Stimulated activated CD4-positive, alpha-beta T cell treated with anti-CD3 and anti-CD28 coated beads, TNF-alpha, amount 100 ng/mL, for 1 hour (primary cell): Measurements from ENCODE around the gene DACT3.

Experiments
- DNase-seq, 3 donors: peaks; one replicate each; pipeline ENCODE4 v3.0.0-alpha.2; 2020; ENCODE audit warnings: low read depth in 3 of 3, low spot score in 1 of 3

DACT3 gene

DNA sequence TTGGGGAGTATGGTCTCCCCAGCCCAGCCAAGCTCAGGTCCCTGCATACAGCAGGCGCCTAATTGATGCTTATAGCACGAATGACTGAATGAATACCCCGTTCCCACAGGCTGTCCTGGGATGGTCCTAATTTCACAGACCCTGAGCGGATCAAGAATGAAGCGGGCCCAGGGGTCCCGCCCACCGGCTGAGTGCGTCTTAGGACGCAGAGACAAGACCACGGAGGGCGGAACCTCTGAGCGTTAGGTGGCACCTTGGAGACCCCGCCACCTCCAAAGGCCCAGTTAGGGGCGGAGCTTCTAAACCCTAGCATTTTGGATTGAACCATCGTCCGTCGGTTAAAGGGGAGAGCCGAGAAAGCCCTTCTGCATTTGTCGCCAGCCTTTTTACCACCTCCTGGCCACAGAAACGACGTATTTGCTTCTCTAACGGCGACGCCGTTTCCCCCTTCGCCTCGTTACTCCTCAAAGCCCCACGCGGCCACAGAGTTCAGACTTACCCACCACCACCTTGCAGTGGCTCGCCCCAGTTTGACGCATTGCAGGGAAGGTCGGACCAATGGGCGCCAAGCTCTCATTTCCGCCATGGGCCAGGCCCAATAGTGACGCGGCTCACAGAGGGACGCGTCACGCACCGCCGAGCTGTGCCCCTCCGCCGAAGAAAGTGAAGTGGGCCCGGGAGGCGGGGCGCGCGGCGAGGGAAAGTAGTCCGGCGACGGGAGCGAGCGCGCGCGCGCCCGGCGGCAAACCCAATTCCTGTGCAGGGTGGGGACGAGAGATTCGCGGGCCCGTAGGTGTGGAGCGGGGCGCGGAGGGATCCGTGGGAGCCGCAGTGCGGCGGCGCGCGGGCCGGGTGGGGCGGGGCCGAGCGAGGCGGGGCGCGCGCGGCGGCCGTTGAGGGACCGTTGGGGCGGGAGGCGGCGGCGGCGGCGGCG, 60.3 kb downstream of the DACT3 start:
- peak; percentile 93 to 98 (median 96) for DNase-seq

DNA sequence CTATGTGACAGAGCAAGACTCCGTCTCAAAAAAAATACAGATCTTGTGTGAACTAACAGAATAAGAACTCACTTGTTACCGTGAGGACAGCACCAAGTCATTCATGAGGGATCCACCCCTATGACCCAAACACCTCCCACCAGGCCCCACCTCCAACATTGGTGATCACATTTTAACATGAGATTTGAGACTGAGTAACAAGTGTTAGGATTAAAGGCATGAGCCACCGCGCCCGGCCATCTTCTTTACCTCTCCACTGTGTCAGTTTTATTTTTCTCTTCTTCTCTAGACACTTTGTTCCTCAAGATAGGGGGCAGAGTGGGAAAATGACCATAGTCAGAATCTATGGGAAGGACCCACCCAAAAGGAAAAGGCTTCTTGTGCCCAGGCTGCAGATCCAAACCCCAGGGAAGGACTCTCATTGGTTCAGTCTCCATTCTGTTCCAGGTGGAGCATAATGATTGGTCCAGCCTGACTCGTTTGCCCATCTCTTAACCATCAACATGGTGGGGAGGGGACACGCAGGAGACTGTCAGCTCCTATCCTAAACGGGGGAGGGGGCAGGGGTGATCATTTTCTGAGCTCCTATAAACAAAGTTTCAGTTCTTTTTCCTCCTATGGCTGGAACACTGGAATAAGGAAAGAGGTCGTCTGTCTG, 61.1 kb downstream of the DACT3 start:
- DNase-seq = no peak

DNA sequence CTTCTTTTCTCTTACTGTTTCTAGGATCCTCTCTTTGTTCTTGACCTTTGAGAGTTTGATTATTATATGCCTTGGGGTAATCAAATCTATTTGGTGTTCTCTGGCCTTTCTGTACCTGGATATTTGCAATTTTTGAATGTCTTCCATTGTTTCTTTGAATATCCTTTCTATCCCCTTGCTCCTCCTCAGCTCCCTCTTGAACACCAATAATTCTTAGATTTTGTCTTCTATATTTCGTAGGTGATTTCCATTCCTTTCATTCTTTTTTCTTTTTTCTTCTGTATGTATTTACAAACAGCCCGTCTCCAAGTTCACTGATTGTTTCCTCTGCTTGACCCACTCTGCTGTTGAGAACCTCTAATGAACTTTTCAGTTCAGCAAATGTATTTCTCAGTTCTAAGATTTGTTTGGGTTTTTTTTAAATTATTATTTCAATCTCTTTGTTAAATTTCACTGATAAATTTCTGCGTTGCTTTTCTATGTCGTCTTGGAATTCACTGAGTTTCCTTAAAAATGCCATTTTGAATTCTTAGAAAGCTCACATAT, 62.5 kb downstream of the DACT3 start:
- no peak for DNase-seq
